Glutamatergic neuron (in vitro differentiated cells): ENCODE measurements around the gene GPR179. TPM values are rescaled to one million over a fixed set of nuclear protein-coding genes. Genes with fewer than 3 reads are reported as not detected.

Experiments used
- DNase-seq: peaks from one replicate; pipeline ENCODE4 v3.0.0; 2022
- H3K27ac Mint-ChIP-seq: one replicate; pipeline ENCODE4 v1.8.0; 2020; ENCODE audit warnings: mild to moderate bottlenecking, mixed read lengths, inconsistent platforms; ENCODE audit not compliant: unreplicated experiment
- H3K27me3 Mint-ChIP-seq: one replicate; pipeline ENCODE4 v1.8.0; 2020; ENCODE audit warnings: mild to moderate bottlenecking, moderate library complexity, mixed read lengths, inconsistent platforms; ENCODE audit not compliant: unreplicated experiment
- H3K36me3 Mint-ChIP-seq: one replicate; pipeline ENCODE4 v1.8.0; 2020; ENCODE audit warnings: mild to moderate bottlenecking, mixed read lengths, inconsistent platforms; ENCODE audit not compliant: unreplicated experiment
- H3K4me1 Mint-ChIP-seq: one replicate; pipeline ENCODE4 v1.8.0; 2020; ENCODE audit warnings: mild to moderate bottlenecking, low read depth, mixed read lengths, inconsistent platforms; ENCODE audit not compliant: unreplicated experiment
- H3K4me3 Mint-ChIP-seq: one replicate; pipeline ENCODE4 v1.8.0; 2020; ENCODE audit warnings: mild to moderate bottlenecking, mixed read lengths, inconsistent platforms; ENCODE audit not compliant: unreplicated experiment
- H3K9me3 Mint-ChIP-seq: one replicate; pipeline ENCODE4 v1.8.0; 2020; ENCODE audit warnings: mild to moderate bottlenecking, moderate library complexity, mixed read lengths, inconsistent platforms; ENCODE audit not compliant: unreplicated experiment
- CTCF ChIP-seq: fragments of 200-600 bp; sonication (generic); IDR thresholded peaks from one replicate; pipeline ENCODE4 v1.5.0; 2021; ENCODE audit not compliant: partially characterized antibody, unreplicated experiment
- total RNA-seq: library from RNA; stranded (reverse); fragmentation: NEBNext Ultra II Directional; extraction: Animal tissue kit (Norgen Biotek cat#: 25700); gene quantifications from one replicate; pipeline ENCODE4 v1.2.1, GENCODE V29; 2021; ENCODE audit not compliant: unreplicated experiment

Gene GPR179
- total RNA-seq, 1 donor from 2014 or later = 0.07 TPM

DNA sequence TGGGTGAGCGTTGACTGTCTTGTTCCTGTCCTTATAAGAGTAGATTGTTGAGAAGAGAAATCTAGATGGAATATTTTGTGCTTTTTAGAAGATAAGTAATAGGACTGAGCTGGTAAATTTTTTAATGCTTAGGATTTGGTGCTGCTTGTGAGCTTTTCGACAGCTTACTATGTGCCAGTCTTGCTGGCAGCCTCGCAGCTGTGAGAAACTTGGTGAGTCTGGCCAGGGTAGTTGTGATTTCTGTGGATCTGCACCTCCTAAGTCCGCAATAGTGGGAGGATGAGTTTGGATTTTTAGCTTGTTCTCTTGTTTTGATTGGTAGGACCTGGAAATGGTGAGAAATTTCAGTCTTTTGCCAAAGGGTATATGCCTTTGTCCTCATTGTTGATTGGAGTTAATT, 11.5 kb upstream of the GPR179 start:
- Mint-ChIP-seq H3K4me3 (peak overlapping the region; percentile 28), H3K27me3 (peaks cover 7% of the 10 kb centered on the region), H3K9me3 (peaks cover 4% of the 10 kb centered on the region), H3K4me1 (peaks cover 31% of the 10 kb centered on the region), H3K27ac (no peak overlapping the region), H3K36me3 (no peaks in the 10 kb centered on the region)
- DNase-seq = no peak
- no peak for TF ChIP-seq CTCF

- peak overlapping the region; percentile 86 for H3K4me3 Mint-ChIP-seq
- H3K9me3 Mint-ChIP-seq = peaks cover 4% of the 10 kb centered on the region
- no peak for DNase-seq
- peaks cover 7% of the 10 kb centered on the region for H3K27me3 Mint-ChIP-seq
- H3K4me1 Mint-ChIP-seq = peaks cover 31% of the 10 kb centered on the region
- no peak for TF ChIP-seq CTCF
- no peaks in the 10 kb centered on the region for H3K36me3 Mint-ChIP-seq
- H3K27ac Mint-ChIP-seq = no peak overlapping the region
These were observed 10.7 kb upstream of the GPR179 start for GRCh38 chr17:38354466-38354865.

DNA sequence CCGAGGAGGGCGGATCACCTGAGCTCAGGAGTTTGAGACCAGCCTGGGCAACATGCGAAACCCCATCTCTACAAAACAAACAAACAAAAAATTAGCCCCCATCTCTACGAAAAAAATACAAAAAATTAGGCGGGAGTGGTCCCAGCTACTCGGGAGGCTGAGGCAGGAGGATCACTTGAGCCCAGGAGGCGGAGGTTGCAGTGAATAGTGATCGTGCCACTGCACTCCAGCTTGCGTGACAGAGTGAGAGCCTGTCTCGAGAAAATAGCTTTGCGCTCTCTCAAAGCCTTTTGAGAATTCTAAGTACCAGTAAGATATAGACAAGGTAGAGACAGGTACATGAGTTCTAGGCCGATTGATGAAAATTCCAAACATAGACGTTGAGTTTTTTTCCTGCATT, 9.9 kb upstream of the GPR179 start:
- DNase-seq = no peak
- Mint-ChIP-seq H3K4me3 (peak overlapping the region; percentile 86), H3K9me3 (peaks cover 4% of the 10 kb centered on the region), H3K36me3 (no peaks in the 10 kb centered on the region), H3K27me3 (peaks cover 7% of the 10 kb centered on the region), H3K27ac (peak overlapping the region; percentile 48), H3K4me1 (peaks cover 24% of the 10 kb centered on the region)
- TF ChIP-seq CTCF = no peak

- peaks cover 21% of the 10 kb centered on the region for H3K4me1 Mint-ChIP-seq
- no peak for TF ChIP-seq CTCF
- peak overlapping the region; percentile 86 for H3K4me3 Mint-ChIP-seq
- H3K27me3 Mint-ChIP-seq = peaks cover 7% of the 10 kb centered on the region
- no peaks in the 10 kb centered on the region for H3K36me3 Mint-ChIP-seq
- peak overlapping the region; percentile 48 for H3K27ac Mint-ChIP-seq
- DNase-seq = no peak
- H3K9me3 Mint-ChIP-seq = peaks cover 4% of the 10 kb centered on the region
These were observed 9.4 kb upstream of the GPR179 start for GRCh38 chr17:38353086-38353604.

GRCh38 chr17:38352245-38353085, 8.7 kb upstream of the GPR179 start:
- no peak for TF ChIP-seq CTCF
- Mint-ChIP-seq H3K9me3 (peaks cover 4% of the 10 kb centered on the region), H3K4me1 (peaks cover 18% of the 10 kb centered on the region), H3K27ac (peak overlapping the region; percentile 48), H3K4me3 (peak overlapping the region; percentile 86), H3K36me3 (no peaks in the 10 kb centered on the region), H3K27me3 (peaks cover 7% of the 10 kb centered on the region)
- DNase-seq = peak; percentile 66
